WTC11 (cell line): ENCODE measurements around the gene FAM227A. TPM values are rescaled to one million over a fixed set of nuclear protein-coding genes. Genes with fewer than 3 reads are reported as not detected.
A peak's percentile ranks its signal among the peaks of the same experiment; 100 is the strongest.

Experiments
- ATAC-seq: fragments of 200-7000 bp; cut with Tn5 transposase; 2 replicates; pipeline ENCODE4 v1.10.0; 2021; ENCODE audit warnings: mild to moderate bottlenecking, moderate library complexity
- Bru-seq: library from RNA; stranded (reverse); fragments of 400-500 nt; gene quantifications from one replicate; lab custom pipeline; 2021; lab: Mats Ljungman, UMichigan
- CTCF ChIA-PET: fragments of 300-600 bp; sonication (Branson Sonifier 250); formaldehyde crosslinking; loops from one replicate; lab custom pipeline; 2021; ENCODE audit warnings: antibody characterized with exemption; lab: Charles Lee
- POLR2A ChIA-PET: fragments of 350-600 bp; sonication (Branson Sonifier 250); formaldehyde crosslinking; loops from one replicate; lab custom pipeline; 2021; ENCODE audit warnings: antibody characterized with exemption; lab: Charles Lee
- DNase-seq: peaks from one replicate; pipeline ENCODE4 v3.0.0; 2021; ENCODE audit warnings: low spot score
- H3K27ac Mint-ChIP-seq: 2 replicates; pipeline ENCODE4 v1.8.0; 2021; ENCODE audit warnings: mixed read lengths
- H3K27me3 Mint-ChIP-seq: 2 replicates; pipeline ENCODE4 v1.8.0; 2021; ENCODE audit warnings: low read depth, mild to moderate bottlenecking, moderate library complexity, mixed read lengths
- H3K36me3 Mint-ChIP-seq: 2 replicates; pipeline ENCODE4 v1.8.0; 2021; ENCODE audit warnings: mixed read lengths
- H3K4me1 Mint-ChIP-seq: 2 replicates; pipeline ENCODE4 v1.8.0; 2022; ENCODE audit warnings: mixed read lengths
- H3K4me3 Mint-ChIP-seq: 2 replicates; pipeline ENCODE4 v1.8.0; 2021; ENCODE audit warnings: mild to moderate bottlenecking, moderate library complexity, mixed read lengths
- H3K9me3 Mint-ChIP-seq: 2 replicates; pipeline ENCODE4 v1.8.0; 2021; ENCODE audit warnings: mixed read lengths
- ATF1 ChIP-seq: sonication (generic); formaldehyde crosslinking; IDR thresholded peaks from 2 replicates; pipeline ENCODE4 v1.8.1; 2023; ENCODE audit warnings: mild to moderate bottlenecking, moderate library complexity, missing genetic modification reagents
- CREM ChIP-seq: sonication (generic); formaldehyde crosslinking; IDR thresholded peaks from 2 replicates; pipeline ENCODE4 v1.8.1; 2022; ENCODE audit warnings: mild to moderate bottlenecking, missing genetic modification reagents, moderate library complexity
- FOXK1 ChIP-seq: sonication (generic); formaldehyde crosslinking; IDR thresholded peaks from 2 replicates; pipeline ENCODE4 v1.8.0; 2022; ENCODE audit warnings: mild to moderate bottlenecking, moderate library complexity, missing genetic modification reagents
- GABPB1 ChIP-seq: sonication (generic); formaldehyde crosslinking; IDR thresholded peaks from 2 replicates; pipeline ENCODE4 v1.8.1; 2023; ENCODE audit warnings: mild to moderate bottlenecking, missing genetic modification reagents
- IRF2 ChIP-seq: sonication (generic); formaldehyde crosslinking; IDR thresholded peaks from 2 replicates; pipeline ENCODE4 v1.8.0; 2022; ENCODE audit warnings: low read depth, missing genetic modification reagents, borderline replicate concordance
- NFYB ChIP-seq: sonication (generic); formaldehyde crosslinking; conservative IDR thresholded peaks from 2 replicates; pipeline ENCODE4 v1.8.0; 2022; ENCODE audit warnings: low read depth, missing genetic modification reagents
- PRRX2 ChIP-seq: fragments of 250-450 bp; sonication (Bioruptor Pico); IDR thresholded peaks from 2 replicates; pipeline ENCODE4 v1.8.0; 2021; ENCODE audit warnings: mild to moderate bottlenecking
- SMAD3 ChIP-seq: sonication (generic); formaldehyde crosslinking; IDR thresholded peaks from 2 replicates; pipeline ENCODE4 v1.8.0; 2022; ENCODE audit warnings: missing genetic modification reagents, mild to moderate bottlenecking, borderline replicate concordance
- SP1 ChIP-seq: sonication (generic); formaldehyde crosslinking; conservative IDR thresholded peaks from 2 replicates; pipeline ENCODE4 v1.8.1; 2022; ENCODE audit warnings: missing genetic modification reagents
- TEAD1 ChIP-seq: sonication (generic); formaldehyde crosslinking; IDR thresholded peaks from 2 replicates; pipeline ENCODE4 v1.8.0; 2022; ENCODE audit warnings: mild to moderate bottlenecking, missing genetic modification reagents
- ZBTB21 ChIP-seq: sonication (generic); formaldehyde crosslinking; IDR thresholded peaks from 2 replicates; pipeline ENCODE4 v1.8.1; 2023; ENCODE audit warnings: mild to moderate bottlenecking, missing genetic modification reagents, borderline replicate concordance
- ZNF219 ChIP-seq: sonication (generic); formaldehyde crosslinking; IDR thresholded peaks from 2 replicates; pipeline ENCODE4 v1.8.0; 2023; ENCODE audit warnings: missing genetic modification reagents, mild to moderate bottlenecking, borderline replicate concordance
- ZNF317 ChIP-seq: sonication (generic); formaldehyde crosslinking; IDR thresholded peaks from 2 replicates; pipeline ENCODE4 v1.8.1; 2023; ENCODE audit warnings: low read depth, mild to moderate bottlenecking, moderate library complexity, missing genetic modification reagents, borderline replicate concordance
- ZNF396 ChIP-seq: fragments of 250-450 bp; sonication (Bioruptor Pico); IDR thresholded peaks from 2 replicates; pipeline ENCODE4 v1.8.0; 2021; ENCODE audit warnings: mild to moderate bottlenecking, moderate library complexity, borderline replicate concordance
- ZNF423 ChIP-seq: fragments of 250-450 bp; sonication (Bioruptor Pico); IDR thresholded peaks from 2 replicates; pipeline ENCODE4 v2.1.2; 2022; ENCODE audit warnings: mild to moderate bottlenecking, moderate library complexity
- long read RNA-seq, 3 experiments: library from RNA in 1 of 3; library from capped mRNA in 1 of 3; library from polyadenylated mRNA in 1 of 3; unstranded in 2 of 3; stranded (forward) in 1 of 3; transcript quantifications; one replicate each; pipeline ENCODE4 v2.0.0, GENCODE V29; 2021
- total RNA-seq: library from RNA; stranded (reverse); gene quantifications from 3 replicates; pipeline ENCODE4 v1.2.3, GENCODE V29; 2021
- TF ChIP-seq, protein P1 (sequence below): sonication (generic); formaldehyde crosslinking; IDR thresholded peaks from 2 replicates; pipeline ENCODE4 v1.8.0; 2023; ENCODE audit warnings: missing genetic modification reagents, mild to moderate bottlenecking, borderline replicate concordance
- TF ChIP-seq, protein P2 (sequence below): fragments of 250-450 bp; sonication (Bioruptor Pico); IDR thresholded peaks from 2 replicates; pipeline ENCODE4 v1.9.0; 2021; ENCODE audit warnings: mild to moderate bottlenecking
- TF ChIP-seq, protein P3 (sequence below): sonication (generic); formaldehyde crosslinking; IDR thresholded peaks from 2 replicates; pipeline ENCODE4 v1.8.0; 2022; ENCODE audit warnings: mild to moderate bottlenecking, missing genetic modification reagents
- TF ChIP-seq, protein P4 (sequence below): sonication (generic); formaldehyde crosslinking; IDR thresholded peaks from 2 replicates; pipeline ENCODE4 v1.8.0; 2022; ENCODE audit warnings: mild to moderate bottlenecking, missing genetic modification reagents
- TF ChIP-seq, protein P5 (sequence below): sonication (generic); formaldehyde crosslinking; IDR thresholded peaks from 2 replicates; pipeline ENCODE4 v1.8.1; 2023; ENCODE audit warnings: mild to moderate bottlenecking, missing genetic modification reagents, moderate library complexity

FAM227A gene
- 3.8 to 6.3 TPM (median 6.0 TPM) in 3 replicates for total RNA-seq
- percentile 53 among the genes with signal in this experiment for Bru-seq, nascent RNA
- long read RNA-seq, experiment 1, partial matches to known transcripts = 0 of 4 reads
- long read RNA-seq, experiment 1, other reads (novel, unspliced or antisense) = 4 of 4 reads
- long read RNA-seq, experiment 2, partial matches to known transcripts = 0 of 2 reads
- long read RNA-seq, experiment 2, other reads (novel, unspliced or antisense) = 2 of 2 reads
- long read RNA-seq, experiment 3, partial matches to known transcripts = 0 of 1 reads
- long read RNA-seq, experiment 3, other reads (novel, unspliced or antisense) = 1 of 1 reads

DNA sequence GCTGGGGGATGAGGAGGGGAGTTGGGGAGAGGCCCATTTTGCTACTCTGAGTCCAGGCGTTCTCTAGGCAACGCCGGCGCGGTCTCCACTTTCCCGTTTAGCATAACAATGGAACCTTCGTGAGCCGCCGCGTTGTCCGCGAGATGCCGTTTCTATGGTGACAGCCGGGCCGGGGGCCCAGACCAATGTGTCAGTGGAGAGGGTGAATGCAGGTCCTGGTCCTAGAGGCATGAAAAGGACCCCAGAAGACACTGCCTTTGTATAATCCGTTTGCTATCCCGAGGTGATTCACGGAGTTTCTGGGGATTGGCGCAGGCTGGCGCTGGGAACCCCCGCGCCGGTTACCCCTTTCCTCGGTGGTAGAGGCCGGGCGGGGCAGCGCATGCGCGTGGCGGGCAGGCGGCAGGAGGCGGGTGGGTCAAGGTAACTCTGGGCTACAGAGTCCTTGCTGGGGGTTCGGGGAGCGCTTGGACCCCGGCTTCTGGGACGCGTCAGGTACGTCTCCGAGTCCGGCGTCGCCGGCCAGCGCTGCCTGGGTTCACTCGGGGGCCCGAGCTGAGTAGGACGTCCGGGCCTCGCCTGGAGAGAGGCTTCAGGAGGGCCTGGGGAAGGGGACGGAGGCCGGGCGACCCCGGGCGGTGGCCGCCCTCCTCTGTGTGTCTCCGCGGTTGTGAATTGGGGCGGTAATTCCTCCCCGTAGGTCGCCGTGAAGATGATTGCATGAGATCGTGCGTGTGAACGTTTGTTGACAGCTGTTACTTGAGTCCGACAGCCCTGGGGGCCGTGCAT, at the start of gene FAM227A, which contains the start of gene CBY1:
Gene FAM227A, minus strand, starts transcription at position 137 of the 789 bp plus-strand sequence. CDS start 6,224 bp downstream, outside the sequence.
Gene CBY1, plus strand, starts transcription at position 383 of the 789 bp plus-strand sequence. CDS start 11,417 bp downstream, outside the sequence.
- H3K36me3 Mint-ChIP-seq = peaks cover 10% of the 10 kb centered on the region
- ATAC-seq (peak; percentile 89), DNase-seq (peak; percentile 94)
- H3K27ac Mint-ChIP-seq = peak within 1 kb of the TSS; percentile 98
- ChIA-PET POLR2A (no interaction called here), CTCF (interaction anchor here (1.4 kb wide), 1 partner anchor 25 kb away, joined by 7 read pairs; the partner anchor contains the start of gene TOMM22)
- peaks cover 5% of the 10 kb centered on the region for H3K9me3 Mint-ChIP-seq
- H3K4me3 Mint-ChIP-seq = peak within 1 kb of the TSS; percentile 89
- H3K4me1 Mint-ChIP-seq = peaks cover 10% of the 10 kb centered on the region
- no peak for TF ChIP-seq ZNF396 (CRISPR knock-in tag)
- TF ChIP-seq IRF2 (CRISPR knock-in tag) = no peak
- TF ChIP-seq SMAD3 (CRISPR knock-in tag) = peak; percentile 54; the same call in 1 of the 2 replicates
- TF ChIP-seq GABPB1 (CRISPR knock-in tag) = 0 out of 2 replicates have a peak, but pooled peaks have one; percentile 27
- TF ChIP-seq ZBTB21 (CRISPR knock-in tag) = 0 out of 2 replicates have a peak, but pooled peaks have one; percentile 7
- no peak for TF ChIP-seq SP1
- TF ChIP-seq TEAD1 (CRISPR knock-in tag) = peak; percentile 31; the same call in 1 of the 2 replicates
- TF ChIP-seq, protein P1, sequence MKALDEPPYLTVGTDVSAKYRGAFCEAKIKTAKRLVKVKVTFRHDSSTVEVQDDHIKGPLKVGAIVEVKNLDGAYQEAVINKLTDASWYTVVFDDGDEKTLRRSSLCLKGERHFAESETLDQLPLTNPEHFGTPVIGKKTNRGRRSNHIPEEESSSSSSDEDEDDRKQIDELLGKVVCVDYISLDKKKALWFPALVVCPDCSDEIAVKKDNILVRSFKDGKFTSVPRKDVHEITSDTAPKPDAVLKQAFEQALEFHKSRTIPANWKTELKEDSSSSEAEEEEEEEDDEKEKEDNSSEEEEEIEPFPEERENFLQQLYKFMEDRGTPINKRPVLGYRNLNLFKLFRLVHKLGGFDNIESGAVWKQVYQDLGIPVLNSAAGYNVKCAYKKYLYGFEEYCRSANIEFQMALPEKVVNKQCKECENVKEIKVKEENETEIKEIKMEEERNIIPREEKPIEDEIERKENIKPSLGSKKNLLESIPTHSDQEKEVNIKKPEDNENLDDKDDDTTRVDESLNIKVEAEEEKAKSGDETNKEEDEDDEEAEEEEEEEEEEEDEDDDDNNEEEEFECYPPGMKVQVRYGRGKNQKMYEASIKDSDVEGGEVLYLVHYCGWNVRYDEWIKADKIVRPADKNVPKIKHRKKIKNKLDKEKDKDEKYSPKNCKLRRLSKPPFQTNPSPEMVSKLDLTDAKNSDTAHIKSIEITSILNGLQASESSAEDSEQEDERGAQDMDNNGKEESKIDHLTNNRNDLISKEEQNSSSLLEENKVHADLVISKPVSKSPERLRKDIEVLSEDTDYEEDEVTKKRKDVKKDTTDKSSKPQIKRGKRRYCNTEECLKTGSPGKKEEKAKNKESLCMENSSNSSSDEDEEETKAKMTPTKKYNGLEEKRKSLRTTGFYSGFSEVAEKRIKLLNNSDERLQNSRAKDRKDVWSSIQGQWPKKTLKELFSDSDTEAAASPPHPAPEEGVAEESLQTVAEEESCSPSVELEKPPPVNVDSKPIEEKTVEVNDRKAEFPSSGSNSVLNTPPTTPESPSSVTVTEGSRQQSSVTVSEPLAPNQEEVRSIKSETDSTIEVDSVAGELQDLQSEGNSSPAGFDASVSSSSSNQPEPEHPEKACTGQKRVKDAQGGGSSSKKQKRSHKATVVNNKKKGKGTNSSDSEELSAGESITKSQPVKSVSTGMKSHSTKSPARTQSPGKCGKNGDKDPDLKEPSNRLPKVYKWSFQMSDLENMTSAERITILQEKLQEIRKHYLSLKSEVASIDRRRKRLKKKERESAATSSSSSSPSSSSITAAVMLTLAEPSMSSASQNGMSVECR = peak; percentile 51; the same call in 1 of the 2 replicates
- no peaks in the 10 kb centered on the region for H3K27me3 Mint-ChIP-seq

DNA sequence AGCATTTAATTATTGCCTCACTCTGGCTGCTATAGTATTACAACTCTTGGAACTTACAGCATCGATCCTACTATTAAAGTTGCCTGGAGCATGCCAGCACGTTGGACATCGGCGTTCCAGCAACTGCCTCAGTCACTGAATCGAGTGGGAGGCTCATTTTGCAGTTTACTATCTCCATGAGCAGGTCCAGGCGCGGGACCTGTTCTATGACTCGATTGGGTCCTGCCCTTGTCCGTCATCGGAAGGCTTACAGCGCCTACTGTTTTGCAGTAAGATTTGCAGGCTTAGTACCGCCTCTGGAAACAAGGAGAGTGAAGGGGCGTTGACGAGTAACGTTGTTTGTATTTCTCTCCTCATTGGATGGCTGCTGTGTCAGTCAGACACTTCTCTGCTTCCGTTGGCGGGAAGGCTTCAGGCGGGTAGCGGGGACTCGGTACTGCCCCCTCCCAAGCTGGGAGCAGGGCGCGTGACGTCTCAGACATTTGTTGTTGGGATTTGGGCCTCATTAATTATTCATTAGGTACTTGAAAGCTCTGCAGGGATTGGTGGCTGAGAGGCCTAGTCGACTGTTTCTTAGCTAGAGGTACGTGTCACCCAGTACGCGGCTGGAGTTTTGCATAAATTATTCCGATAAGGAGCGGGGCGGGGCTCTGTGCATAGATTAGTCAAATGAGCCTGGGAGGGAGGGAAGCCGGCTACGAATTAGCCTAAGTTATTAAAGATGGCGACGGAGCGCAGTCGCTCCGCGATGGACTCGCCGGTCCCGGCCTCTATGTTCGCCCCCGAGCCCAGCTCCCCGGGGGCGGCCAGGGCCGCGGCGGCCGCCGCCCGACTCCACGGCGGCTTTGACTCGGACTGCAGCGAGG, 49.3 kb upstream of the FAM227A start, which contains the start of gene GTPBP1:
Gene GTPBP1, plus strand, starts transcription at position 710 of the 866 bp plus-strand sequence. Its CDS starts 12 bp downstream, at position 722.
- peaks cover 57% of the 10 kb centered on the region for H3K4me1 Mint-ChIP-seq
- peak within 1 kb of the TSS; percentile 91 for H3K4me3 Mint-ChIP-seq
- ChIA-PET POLR2A (interaction anchor here (0.9 kb wide), 1 partner anchor 24 kb away, joined by 3 read pairs; the partner anchor contains the start of gene TOMM22), CTCF (interaction anchor here (0.6 to 1.5 kb wide), 7 partner anchors 19 to 608 kb away, joined by 3 to 10 read pairs (median 4); partner anchors contain the start of gene TOMM22)
- peak; percentile 97 for DNase-seq
- H3K27me3 Mint-ChIP-seq = no peaks in the 10 kb centered on the region; the same call in 1 of the 2 replicates
- H3K9me3 Mint-ChIP-seq = no peaks in the 10 kb centered on the region
- peaks cover 3% of the 10 kb centered on the region; the same call in 1 of the 2 replicates for H3K36me3 Mint-ChIP-seq
- ATAC-seq = peak; percentile 91
- H3K27ac Mint-ChIP-seq = peak within 1 kb of the TSS; percentile 100
- TF ChIP-seq ZNF423 (CRISPR knock-in tag) (no peak), ATF1 (CRISPR knock-in tag) (no peak), SP1 (peak; percentile 88), PRRX2 (CRISPR knock-in tag) (no peak), CREM (CRISPR knock-in tag) (no peak), NFYB (CRISPR knock-in tag) (peak; percentile 93), ZNF219 (CRISPR knock-in tag) (no peak), FOXK1 (peak; percentile 97), ZNF317 (no peak)
- TF ChIP-seq, protein P2, sequence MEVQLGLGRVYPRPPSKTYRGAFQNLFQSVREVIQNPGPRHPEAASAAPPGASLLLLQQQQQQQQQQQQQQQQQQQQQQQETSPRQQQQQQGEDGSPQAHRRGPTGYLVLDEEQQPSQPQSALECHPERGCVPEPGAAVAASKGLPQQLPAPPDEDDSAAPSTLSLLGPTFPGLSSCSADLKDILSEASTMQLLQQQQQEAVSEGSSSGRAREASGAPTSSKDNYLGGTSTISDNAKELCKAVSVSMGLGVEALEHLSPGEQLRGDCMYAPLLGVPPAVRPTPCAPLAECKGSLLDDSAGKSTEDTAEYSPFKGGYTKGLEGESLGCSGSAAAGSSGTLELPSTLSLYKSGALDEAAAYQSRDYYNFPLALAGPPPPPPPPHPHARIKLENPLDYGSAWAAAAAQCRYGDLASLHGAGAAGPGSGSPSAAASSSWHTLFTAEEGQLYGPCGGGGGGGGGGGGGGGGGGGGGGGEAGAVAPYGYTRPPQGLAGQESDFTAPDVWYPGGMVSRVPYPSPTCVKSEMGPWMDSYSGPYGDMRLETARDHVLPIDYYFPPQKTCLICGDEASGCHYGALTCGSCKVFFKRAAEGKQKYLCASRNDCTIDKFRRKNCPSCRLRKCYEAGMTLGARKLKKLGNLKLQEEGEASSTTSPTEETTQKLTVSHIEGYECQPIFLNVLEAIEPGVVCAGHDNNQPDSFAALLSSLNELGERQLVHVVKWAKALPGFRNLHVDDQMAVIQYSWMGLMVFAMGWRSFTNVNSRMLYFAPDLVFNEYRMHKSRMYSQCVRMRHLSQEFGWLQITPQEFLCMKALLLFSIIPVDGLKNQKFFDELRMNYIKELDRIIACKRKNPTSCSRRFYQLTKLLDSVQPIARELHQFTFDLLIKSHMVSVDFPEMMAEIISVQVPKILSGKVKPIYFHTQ (CRISPR knock-in tag) = no peak
- TF ChIP-seq, protein P3, sequence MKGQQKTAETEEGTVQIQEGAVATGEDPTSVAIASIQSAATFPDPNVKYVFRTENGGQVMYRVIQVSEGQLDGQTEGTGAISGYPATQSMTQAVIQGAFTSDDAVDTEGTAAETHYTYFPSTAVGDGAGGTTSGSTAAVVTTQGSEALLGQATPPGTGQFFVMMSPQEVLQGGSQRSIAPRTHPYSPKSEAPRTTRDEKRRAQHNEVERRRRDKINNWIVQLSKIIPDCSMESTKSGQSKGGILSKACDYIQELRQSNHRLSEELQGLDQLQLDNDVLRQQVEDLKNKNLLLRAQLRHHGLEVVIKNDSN (CRISPR knock-in tag) = peak; percentile 73; the same call in 1 of the 2 replicates
- TF ChIP-seq, protein P4, sequence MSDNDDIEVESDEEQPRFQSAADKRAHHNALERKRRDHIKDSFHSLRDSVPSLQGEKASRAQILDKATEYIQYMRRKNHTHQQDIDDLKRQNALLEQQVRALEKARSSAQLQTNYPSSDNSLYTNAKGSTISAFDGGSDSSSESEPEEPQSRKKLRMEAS = peak; percentile 68
- TF ChIP-seq, protein P5, sequence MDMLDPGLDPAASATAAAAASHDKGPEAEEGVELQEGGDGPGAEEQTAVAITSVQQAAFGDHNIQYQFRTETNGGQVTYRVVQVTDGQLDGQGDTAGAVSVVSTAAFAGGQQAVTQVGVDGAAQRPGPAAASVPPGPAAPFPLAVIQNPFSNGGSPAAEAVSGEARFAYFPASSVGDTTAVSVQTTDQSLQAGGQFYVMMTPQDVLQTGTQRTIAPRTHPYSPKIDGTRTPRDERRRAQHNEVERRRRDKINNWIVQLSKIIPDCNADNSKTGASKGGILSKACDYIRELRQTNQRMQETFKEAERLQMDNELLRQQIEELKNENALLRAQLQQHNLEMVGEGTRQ (CRISPR knock-in tag) = peak; percentile 71
